ENCODE data around the gene BAD. TPM values are rescaled to one million over a fixed set of nuclear protein-coding genes. Genes with fewer than 3 reads are reported as not detected.
"Not testable (repeated sequence)": the region's sequence is repeated elsewhere in the genome, so short reads cannot be mapped to it uniquely, and the experiment has no call there.

The BAD gene
- total RNA-seq, 1 donor from 2014 or later = 66.7 TPM

DNA sequence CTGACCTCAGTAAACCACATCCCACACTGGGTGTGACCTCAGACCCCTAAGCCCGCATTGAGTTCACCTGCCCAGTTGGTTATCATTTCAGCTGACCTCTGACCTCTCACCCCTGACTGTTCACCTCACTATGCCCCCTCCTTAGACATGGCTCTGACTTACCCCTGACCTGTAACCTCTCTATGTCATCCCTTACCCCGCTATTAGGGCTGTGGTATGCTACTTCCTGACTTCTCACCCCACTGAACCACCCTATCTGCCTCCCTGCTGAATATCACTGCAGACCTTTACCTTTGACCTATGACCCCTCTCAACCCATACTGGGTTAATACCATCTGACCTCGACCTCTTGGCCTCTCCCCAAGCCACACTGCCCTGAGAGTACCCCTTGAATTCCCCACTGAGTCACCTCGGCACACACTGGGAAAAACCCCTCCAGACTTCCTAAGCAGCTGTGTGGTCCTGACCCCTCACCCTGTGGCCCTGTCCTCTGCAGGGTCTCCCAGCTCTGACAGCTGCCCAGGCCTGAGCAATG lies 24.9 kb downstream of the BAD start:
- no peak for DNase-seq (ENCODE audit: low read depth)

GRCh38 chr11:64258946-64259532 lies 25.4 kb downstream of the BAD start:
- DNase-seq (ENCODE audit: low read depth) = no peak

DNA sequence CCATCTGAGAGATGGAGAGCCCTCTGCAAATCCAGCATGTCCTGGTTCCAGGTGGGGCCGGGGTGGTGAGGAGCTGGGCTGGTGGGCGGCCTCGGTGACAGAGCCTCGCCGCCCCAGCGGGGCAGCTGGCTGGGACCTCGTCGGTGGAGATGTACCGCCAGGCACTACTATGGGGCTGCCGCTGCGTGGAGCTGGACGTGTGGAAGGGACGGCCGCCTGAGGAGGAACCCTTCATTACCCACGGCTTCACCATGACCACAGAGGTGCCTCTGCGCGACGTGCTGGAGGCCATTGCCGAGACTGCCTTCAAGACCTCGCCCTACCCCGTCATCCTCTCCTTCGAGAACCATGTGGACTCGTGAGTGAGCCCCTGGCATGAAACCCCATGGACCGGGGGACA lies 26.1 kb downstream of the BAD start:
- no peak for DNase-seq (ENCODE audit: low read depth)

DNA sequence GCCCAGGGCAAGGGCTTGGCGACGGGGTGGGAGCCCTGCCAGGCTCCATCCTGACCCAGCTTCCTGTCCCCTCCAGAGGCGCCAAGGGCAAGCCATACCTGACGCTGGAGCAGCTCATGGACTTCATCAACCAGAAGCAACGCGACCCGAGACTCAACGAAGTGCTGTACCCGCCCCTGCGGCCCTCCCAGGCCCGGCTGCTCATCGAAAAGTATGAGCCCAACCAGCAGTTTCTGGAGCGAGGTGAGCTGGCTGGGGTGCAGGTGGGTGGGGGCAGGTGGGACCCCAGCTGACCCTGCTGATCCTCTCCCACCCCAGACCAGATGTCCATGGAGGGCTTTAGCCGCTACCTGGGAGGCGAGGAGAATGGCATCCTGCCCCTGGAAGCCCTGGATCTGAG lies 28.2 kb downstream of the BAD start:
- DNase-seq (ENCODE audit: low read depth) = no peak

DNA sequence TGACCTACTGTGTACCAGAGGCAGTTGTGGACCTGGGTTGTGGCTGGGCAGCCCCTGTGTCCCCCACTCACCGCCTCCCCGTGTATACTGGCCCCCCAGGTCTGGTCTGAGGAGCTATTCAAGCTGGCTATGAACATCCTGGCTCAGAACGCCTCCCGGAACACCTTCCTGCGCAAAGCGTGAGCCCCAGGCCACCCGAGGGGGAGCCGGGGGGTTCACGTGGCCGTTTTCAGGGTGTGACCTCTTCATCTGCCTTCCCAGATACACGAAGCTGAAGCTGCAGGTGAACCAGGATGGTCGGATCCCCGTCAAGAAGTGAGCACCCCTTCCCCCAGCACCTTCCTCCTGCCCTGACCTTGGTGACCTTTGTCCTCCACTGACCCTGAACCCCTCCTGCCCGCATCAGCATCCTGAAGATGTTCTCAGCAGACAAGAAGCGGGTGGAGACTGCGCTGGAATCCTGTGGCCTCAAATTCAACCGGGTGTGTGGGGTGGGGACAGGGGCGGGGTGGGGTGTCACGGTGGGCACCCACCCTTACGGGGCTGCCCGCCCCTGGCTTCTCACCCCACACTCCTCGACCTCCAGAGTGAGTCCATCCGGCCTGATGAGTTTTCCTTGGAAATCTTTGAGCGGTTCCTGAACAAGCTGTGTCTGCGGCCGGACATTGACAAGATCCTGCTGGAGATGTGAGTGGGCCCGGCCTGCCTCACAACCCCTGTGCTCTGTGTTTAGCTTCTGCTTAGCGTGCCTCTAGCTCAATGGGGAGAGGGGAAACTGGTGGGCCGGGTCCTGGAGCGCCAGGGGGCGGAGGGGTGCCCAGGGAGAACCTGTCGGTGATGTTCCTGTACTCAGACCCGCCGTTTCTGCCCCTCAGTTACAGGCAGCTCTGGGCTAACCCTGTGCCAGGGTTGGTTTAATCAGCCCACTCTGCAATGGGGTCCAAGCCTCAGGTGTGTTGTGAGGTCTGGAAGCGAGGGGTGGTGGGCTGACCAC lies 29.0 kb downstream of the BAD start:
- DNase-seq (ENCODE audit: low read depth) = no peak

- DNase-seq (ENCODE audit: low read depth) = no peak
Measured at GRCh38 chr11:64254326-64254725, 30.1 kb downstream of the BAD start.

DNA sequence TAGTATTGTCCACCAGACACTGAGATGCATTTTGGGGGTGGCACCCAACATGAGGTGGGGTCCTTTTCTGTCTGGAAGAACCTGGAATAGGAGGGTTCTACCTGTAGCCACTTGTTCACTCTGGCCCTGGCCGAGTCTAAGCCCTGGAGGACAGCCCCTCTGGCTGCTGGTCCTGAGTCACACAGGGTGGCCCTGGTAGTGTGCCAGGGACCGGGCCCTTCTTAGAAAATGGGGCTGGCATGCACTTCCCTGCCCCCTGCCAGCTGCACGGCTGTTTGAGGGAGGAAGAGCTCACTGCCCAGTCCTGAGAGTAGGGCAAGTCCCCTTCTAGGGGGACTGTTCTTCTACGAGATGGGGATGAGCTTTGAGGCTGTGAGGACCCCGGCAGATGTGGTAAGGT lies 31.0 kb downstream of the BAD start:
- no peak for DNase-seq (ENCODE audit: low read depth)

GRCh38 chr11:64253043-64253442 lies 31.4 kb downstream of the BAD start:
- DNase-seq (ENCODE audit: low read depth) = no peak

GRCh38 chr11:64252003-64252872 lies 32.2 kb downstream of the BAD start:
- no peak for DNase-seq (ENCODE audit: low read depth)

GRCh38 chr11:64251753-64252002 lies 32.8 kb downstream of the BAD start:
- DNase-seq (ENCODE audit: low read depth) = no peak

DNA sequence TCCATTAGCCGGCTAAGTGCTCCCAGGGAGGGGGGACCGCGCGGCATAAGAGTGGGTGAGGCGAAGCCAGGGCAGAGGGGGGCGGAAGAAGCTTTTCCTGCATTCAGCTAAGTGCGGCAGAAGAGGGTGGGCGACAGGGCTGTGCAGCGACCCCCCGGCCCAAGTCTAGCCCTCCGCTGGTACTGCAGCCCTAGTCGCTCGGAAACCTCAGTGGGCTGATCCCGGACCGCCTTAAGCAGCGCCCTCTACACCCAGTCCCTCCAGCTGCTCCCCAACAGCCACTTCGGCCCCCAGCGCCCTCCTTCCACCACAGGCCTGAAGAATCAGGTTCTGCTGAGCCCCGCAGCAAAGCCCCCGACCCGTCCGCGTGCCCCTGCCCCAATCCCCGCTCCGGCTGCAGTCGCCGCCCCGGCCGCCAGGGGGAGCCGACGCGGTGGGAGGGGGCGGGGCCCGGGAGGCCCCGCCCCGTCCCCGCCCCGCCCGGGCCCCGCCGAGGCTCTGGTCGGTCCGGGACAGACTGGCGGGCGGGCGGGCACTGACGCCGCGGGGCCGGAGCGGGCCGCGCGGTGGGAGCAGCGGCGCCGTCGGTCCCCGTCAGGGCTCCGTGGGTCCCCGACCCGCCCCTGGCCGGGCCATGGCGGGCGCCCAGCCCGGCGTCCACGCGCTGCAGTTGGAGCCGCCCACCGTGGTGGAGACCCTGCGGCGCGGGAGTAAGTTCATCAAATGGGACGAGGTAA lies 33.3 kb downstream of the BAD start, which contains the start of gene PLCB3:
TSS of gene PLCB3 (plus strand) at position 515 of the 737 bp plus-strand sequence. CDS start at position 635, 120 bp downstream.
- DNase-seq (ENCODE audit: low read depth) = no peak

- DNase-seq (ENCODE audit: low read depth) = no peak
Measured at GRCh38 chr11:64250415-64251015, 34.0 kb downstream of the BAD start.

DNA sequence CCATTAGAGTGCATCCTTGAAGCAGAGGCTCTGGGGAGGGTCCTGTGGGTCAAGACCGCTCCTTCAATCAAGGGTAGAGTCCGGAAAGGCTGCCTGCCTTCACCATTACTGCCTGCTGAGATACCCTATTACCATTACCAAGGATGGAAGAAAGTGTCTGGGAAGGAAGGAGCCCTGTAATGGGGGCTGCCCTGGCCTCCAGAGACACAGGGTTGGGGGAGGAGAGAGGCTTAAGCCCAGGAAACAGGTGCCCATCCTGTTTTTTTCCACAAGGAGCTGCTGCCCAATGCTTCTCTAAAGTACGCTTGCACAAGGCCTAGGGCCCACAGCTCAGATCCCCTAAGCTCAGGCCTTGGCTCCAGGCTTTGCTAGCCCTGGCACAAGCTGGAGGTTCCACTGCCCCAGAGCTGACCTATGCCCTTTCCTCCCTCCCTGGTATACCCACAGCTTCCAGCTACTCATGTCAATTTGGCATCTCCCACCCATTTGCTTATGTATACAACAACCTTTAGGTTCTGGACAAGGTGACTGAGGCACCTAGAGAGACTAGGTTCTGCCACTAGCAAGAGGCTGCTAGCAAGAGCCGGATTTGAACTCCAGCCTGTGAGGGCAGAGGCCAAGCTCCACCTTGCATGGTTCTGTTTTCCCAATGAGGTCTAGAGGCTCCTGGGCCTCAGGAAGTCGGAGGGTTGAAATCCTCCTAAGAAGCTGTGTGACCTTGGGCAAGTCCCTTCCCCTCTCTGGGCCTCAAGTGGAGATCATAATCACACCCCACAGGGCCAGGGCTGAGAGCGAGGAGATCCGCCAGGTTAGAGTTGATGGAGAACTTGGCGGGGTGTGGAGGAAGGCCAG lies 34.7 kb downstream of the BAD start:
- DNase-seq (ENCODE audit: low read depth) = no peak

DNA sequence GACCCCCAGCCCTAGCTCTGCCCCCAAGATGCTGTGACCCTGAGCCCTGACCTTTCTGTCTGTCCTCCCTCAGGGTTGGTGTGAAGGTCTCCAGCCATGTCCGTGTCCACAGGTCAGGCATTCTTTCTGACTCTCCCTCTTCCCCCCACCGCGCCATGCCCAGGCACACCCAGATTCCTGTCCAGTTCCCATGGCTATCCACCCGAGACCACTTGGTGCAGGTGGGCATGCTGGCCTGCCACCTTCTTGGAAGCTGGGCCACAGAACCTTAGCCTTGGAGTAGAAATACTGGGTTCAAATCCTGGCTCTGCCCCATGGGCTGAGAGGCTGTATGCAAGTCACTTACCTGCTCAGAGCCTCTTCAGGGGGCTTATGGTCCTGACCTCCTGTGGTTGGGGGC lies 35.4 kb downstream of the BAD start:
- no peak for DNase-seq (ENCODE audit: low read depth)

GRCh38 chr11:64248578-64248977 lies 35.9 kb downstream of the BAD start:
- DNase-seq (ENCODE audit: low read depth) = no peak

- DNase-seq (ENCODE audit: low read depth) = no peak
Measured at GRCh38 chr11:64247729-64248531, 36.5 kb downstream of the BAD start.

GRCh38 chr11:64246871-64247728 lies 37.4 kb downstream of the BAD start, which contains the start of gene PPP1R14B:
PPP1R14B (minus strand) TSS chr11:64246943; CDS start chr11:64246673, 270 bp downstream.
- DNase-seq (ENCODE audit: low read depth) = peak; percentile 69

DNA sequence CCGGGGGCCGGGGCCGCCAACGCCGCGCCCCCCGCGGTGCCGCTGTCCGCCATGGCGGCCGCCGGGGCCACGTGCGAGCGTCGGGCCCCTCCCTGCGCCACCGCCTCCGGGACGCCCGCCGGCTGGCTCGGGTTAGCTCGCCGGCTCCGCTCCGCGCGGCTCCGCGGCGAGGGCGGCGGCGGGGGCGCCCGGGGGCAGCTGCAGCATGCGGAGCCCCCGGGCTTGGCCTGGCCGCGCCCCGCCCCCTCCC lies 37.9 kb downstream of the BAD start:
- not testable (repeated sequence) for DNase-seq (ENCODE audit: low read depth)

Data from renal cortical epithelial cell (primary cell).